Measurements from ENCODE around the gene PLPP6. TPM values are rescaled to one million over a fixed set of nuclear protein-coding genes. Genes with fewer than 3 reads are reported as not detected.

Gene PLPP6
- total RNA-seq, 4 donors from 2014 or later = 4.2 to 8.0 (median 5.6) TPM

DNA sequence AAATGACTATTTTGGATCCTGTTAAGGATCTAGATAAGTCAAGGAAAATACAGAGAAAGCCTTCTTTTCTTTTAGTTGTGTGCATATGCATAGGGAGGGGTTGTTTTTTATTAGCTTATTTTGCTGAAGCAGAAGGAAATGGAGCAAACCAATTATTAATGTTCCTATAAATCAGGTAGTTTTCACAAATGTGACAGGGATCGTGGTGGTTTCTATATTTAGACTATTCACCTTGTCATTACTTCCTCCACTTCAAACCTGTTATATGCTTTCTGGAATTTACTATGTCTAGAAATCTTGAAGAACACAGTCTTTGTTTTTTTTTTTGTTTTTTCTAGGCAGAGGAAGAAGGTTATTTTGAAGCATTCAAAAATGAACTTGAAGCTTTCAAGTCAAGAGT lies 39.4 kb downstream of the PLPP6 start:
- H3K27ac ChIP-seq = no peak overlapping the region
- no peak for DNase-seq (ENCODE audit: low spot score in 2 of 2)
- TF ChIP-seq POLR2A (IDR thresholded peaks at IDR 0.05) = no peak
- TF ChIP-seq, protein P1, sequence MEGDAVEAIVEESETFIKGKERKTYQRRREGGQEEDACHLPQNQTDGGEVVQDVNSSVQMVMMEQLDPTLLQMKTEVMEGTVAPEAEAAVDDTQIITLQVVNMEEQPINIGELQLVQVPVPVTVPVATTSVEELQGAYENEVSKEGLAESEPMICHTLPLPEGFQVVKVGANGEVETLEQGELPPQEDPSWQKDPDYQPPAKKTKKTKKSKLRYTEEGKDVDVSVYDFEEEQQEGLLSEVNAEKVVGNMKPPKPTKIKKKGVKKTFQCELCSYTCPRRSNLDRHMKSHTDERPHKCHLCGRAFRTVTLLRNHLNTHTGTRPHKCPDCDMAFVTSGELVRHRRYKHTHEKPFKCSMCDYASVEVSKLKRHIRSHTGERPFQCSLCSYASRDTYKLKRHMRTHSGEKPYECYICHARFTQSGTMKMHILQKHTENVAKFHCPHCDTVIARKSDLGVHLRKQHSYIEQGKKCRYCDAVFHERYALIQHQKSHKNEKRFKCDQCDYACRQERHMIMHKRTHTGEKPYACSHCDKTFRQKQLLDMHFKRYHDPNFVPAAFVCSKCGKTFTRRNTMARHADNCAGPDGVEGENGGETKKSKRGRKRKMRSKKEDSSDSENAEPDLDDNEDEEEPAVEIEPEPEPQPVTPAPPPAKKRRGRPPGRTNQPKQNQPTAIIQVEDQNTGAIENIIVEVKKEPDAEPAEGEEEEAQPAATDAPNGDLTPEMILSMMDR (IDR thresholded peaks at IDR 0.05) = no peak
- no peak for TF ChIP-seq EP300 (IDR thresholded peaks at IDR 0.05)
- WGBS, 2 donors = 73 to 79% methylated on average over 1 of the region's 1 CpG
- H3K4me1 ChIP-seq = peaks cover 0 to 3% (median 0%) of the 10 kb centered on the region in 4 donors
- H3K27me3 ChIP-seq = no peaks in the 10 kb centered on the region
- no peak overlapping the region for H3K4me3 ChIP-seq
- H3K9me3 ChIP-seq = no peaks in the 10 kb centered on the region
- peaks cover 0 to 70% (median 10%) of the 10 kb centered on the region in 3 donors for H3K36me3 ChIP-seq

GRCh38 chr9:4704129-4704528 lies 42.0 kb downstream of the PLPP6 start:
- H3K27ac ChIP-seq = no peak overlapping the region
- no peaks in the 10 kb centered on the region for H3K27me3 ChIP-seq
- DNase-seq (ENCODE audit: low spot score in 2 of 2) = no peak
- H3K36me3 ChIP-seq = peaks cover 0 to 66% (median 0%) of the 10 kb centered on the region in 3 donors
- TF ChIP-seq POLR2A (IDR thresholded peaks at IDR 0.05) (no peak), EP300 (IDR thresholded peaks at IDR 0.05) (no peak)
- TF ChIP-seq, protein P1 (IDR thresholded peaks at IDR 0.05) = no peak
- 91 to 93% methylated on average over 2 of the region's 2 CpGs for WGBS, 2 donors
- H3K4me1 ChIP-seq = no peaks in the 10 kb centered on the region
- H3K4me3 ChIP-seq = no peak overlapping the region
- no peaks in the 10 kb centered on the region for H3K9me3 ChIP-seq

GRCh38 chr9:4706021-4706420 lies 43.9 kb downstream of the PLPP6 start:
- Histone ChIP-seq H3K36me3 (peaks cover 0 to 77% (median 0%) of the 10 kb centered on the region in 3 donors), H3K27me3 (no peaks in the 10 kb centered on the region), H3K27ac (no peak overlapping the region), H3K4me1 (no peaks in the 10 kb centered on the region), H3K4me3 (no peak overlapping the region), H3K9me3 (no peaks in the 10 kb centered on the region)
- 66 to 67% methylated on average over 2 of the region's 2 CpGs for WGBS, 2 donors
- DNase-seq (ENCODE audit: low spot score in 2 of 2) = no peak
- no peak for TF ChIP-seq POLR2A (IDR thresholded peaks at IDR 0.05)
- no peak for TF ChIP-seq EP300 (IDR thresholded peaks at IDR 0.05)
- TF ChIP-seq, protein P1 (IDR thresholded peaks at IDR 0.05) = no peak

DNA sequence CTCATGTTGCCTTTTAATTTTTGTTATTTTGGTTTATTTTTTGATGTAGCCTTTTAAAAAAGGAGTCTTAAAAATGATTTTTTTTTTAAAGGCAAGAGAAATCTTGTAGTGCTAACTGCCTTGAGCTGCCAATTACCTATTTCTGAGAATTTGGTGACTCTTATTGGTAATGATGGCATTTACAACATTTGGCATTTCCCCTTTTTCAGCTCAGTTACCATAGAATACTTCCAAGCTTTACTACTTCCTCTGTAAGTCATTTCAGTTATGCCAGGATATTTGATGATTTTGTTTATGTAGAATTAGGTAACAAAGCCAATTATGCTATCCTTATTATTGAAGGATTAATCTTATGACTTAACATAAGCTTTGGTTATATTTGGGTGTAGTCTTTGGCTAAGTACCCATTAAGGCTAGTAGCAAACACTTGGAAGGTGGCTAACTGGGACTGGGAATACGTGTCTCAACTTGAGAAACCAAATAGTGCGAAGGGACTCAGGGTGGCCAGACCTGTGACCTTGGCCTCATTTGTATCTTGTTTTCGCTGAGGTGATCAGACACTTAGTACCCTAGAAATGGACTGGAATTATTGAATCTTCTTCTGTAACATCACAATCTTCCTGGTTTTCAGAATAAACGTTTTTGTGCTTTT lies 45.0 kb downstream of the PLPP6 start:
- TF ChIP-seq EP300 (IDR thresholded peaks at IDR 0.05) (no peak), POLR2A (IDR thresholded peaks at IDR 0.05) (no peak)
- TF ChIP-seq, protein P1 (IDR thresholded peaks at IDR 0.05) = no peak
- peaks cover 0 to 73% (median 0%) of the 10 kb centered on the region in 3 donors for H3K36me3 ChIP-seq
- H3K4me3 ChIP-seq = no peak overlapping the region
- no peaks in the 10 kb centered on the region for H3K4me1 ChIP-seq
- no peaks in the 10 kb centered on the region for H3K9me3 ChIP-seq
- H3K27ac ChIP-seq = no peak overlapping the region
- 74 to 79% methylated on average over 4 of the region's 4 CpGs for WGBS, 2 donors
- DNase-seq (ENCODE audit: low spot score in 2 of 2) = no peak
- H3K27me3 ChIP-seq = no peaks in the 10 kb centered on the region

DNA sequence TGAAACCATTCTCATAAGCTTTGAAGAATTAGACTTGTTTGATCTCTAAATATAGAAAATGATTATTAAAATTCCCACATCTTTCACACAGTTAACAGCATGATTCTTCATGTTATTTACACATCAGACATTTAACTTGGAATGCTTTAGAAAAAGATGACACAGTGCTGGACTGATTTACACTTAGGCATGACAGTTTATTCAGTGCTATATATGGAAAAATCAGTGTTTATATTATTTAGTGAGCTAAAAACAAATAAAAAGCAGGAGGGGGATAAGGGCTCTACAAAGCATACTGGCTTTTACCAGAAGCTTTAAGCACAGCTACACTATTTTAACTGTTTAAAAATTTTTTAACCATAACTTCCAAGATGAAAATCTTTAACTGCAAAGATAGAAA lies 47.3 kb downstream of the PLPP6 start:
- Histone ChIP-seq H3K4me1 (no peaks in the 10 kb centered on the region), H3K27ac (no peak overlapping the region), H3K36me3 (peaks cover 0 to 57% (median 0%) of the 10 kb centered on the region in 3 donors), H3K9me3 (no peaks in the 10 kb centered on the region), H3K27me3 (no peaks in the 10 kb centered on the region), H3K4me3 (no peak overlapping the region)
- DNase-seq (ENCODE audit: low spot score in 2 of 2) = no peak
- TF ChIP-seq EP300 (IDR thresholded peaks at IDR 0.05) (no peak), POLR2A (IDR thresholded peaks at IDR 0.05) (no peak)
- TF ChIP-seq, protein P1 (IDR thresholded peaks at IDR 0.05) = no peak
